GM18861 (cell line): ENCODE measurements around the gene PRCP.
"Not testable (repeated sequence)": the region's sequence is repeated elsewhere in the genome, so short reads cannot be mapped to it uniquely, and the experiment has no call there.

Source experiments
- ATAC-seq: cut with Tn5 transposase; IDR thresholded peaks from one replicate; pipeline ENCODE4 v1.9.1; 2021; ENCODE audit not compliant: unreplicated experiment

Gene PRCP

GRCh38 chr11:82872377-82873150 lies 27.7 kb downstream of the PRCP start:
- no peak for ATAC-seq

GRCh38 chr11:82871646-82872045 lies 28.6 kb downstream of the PRCP start:
- no peak for ATAC-seq

- ATAC-seq: no peak
These were observed 30.6 kb downstream of the PRCP start for GRCh38 chr11:82869657-82870056.

GRCh38 chr11:82867495-82868082 lies 32.6 kb downstream of the PRCP start:
- ATAC-seq: peak; percentile 48

GRCh38 chr11:82865841-82866240 lies 34.4 kb downstream of the PRCP start:
- ATAC-seq: no peak

GRCh38 chr11:82864268-82864667 lies 36.0 kb downstream of the PRCP start:
- ATAC-seq: peak; percentile 50

GRCh38 chr11:82863209-82863608 lies 37.0 kb downstream of the PRCP start:
- ATAC-seq: no peak

GRCh38 chr11:82862379-82862778 lies 37.9 kb downstream of the PRCP start:
- ATAC-seq: no peak

- no peak for ATAC-seq
These were observed 40.5 kb downstream of the PRCP start for GRCh38 chr11:82859750-82860149.

GRCh38 chr11:82858556-82859091 lies 41.6 kb downstream of the PRCP start:
- no peak for ATAC-seq

- ATAC-seq: no peak
These were observed 42.1 kb downstream of the PRCP start for GRCh38 chr11:82858133-82858532.

GRCh38 chr11:82857145-82857544 lies 43.1 kb downstream of the PRCP start:
- no peak for ATAC-seq

GRCh38 chr11:82855616-82856015 lies 44.6 kb downstream of the PRCP start:
- ATAC-seq: no peak

GRCh38 chr11:82854916-82855315 lies 45.3 kb downstream of the PRCP start:
- ATAC-seq: not testable (repeated sequence)

- ATAC-seq: no peak
These were observed 46.0 kb downstream of the PRCP start for GRCh38 chr11:82854242-82854641.

- no peak for ATAC-seq
These were observed 51.4 kb downstream of the PRCP start for GRCh38 chr11:82848829-82849228.

GRCh38 chr11:82845356-82846353 lies 54.6 kb downstream of the PRCP start:
- ATAC-seq: no peak

GRCh38 chr11:82843057-82843795 lies 57.0 kb downstream of the PRCP start:
- ATAC-seq: no peak

- ATAC-seq: no peak
These were observed 58.2 kb downstream of the PRCP start for GRCh38 chr11:82842019-82842418.

- no peak for ATAC-seq
These were observed 62.6 kb downstream of the PRCP start for GRCh38 chr11:82837650-82838049.

GRCh38 chr11:82832983-82833382 lies 67.2 kb downstream of the PRCP start:
- no peak for ATAC-seq
